Mesendoderm (in vitro differentiated cells): ENCODE results near the gene C6orf163.

Experiments
- DNase-seq: peaks from one replicate; pipeline ENCODE4 v3.0.0; 2013
- H2AK5ac ChIP-seq: 2 replicates; pipeline ENCODE4 v1.6.1; 2013; ENCODE audit warnings: low read length, inconsistent platforms
- H2BK120ac ChIP-seq: 2 replicates; pipeline ENCODE4 v1.6.1; 2013; ENCODE audit warnings: low read depth, mild to moderate bottlenecking, low read length, moderate library complexity, mixed read lengths
- H2BK15ac ChIP-seq: replicated peaks from 2 replicates; pipeline ENCODE4 v1.6.1; 2013; ENCODE audit warnings: low read depth, mild to moderate bottlenecking, moderate library complexity
- H2BK5ac ChIP-seq: 2 replicates; pipeline ENCODE4 v1.6.1; 2013; ENCODE audit warnings: low read length, inconsistent platforms
- H3K18ac ChIP-seq: 2 replicates; pipeline ENCODE4 v1.6.1; 2013; ENCODE audit warnings: mild to moderate bottlenecking, low read length, mixed read lengths
- H3K23ac ChIP-seq: one replicate; pipeline ENCODE4 v1.6.1; 2013; ENCODE audit warnings: low read length
- H3K27ac ChIP-seq: 2 replicates; pipeline ENCODE4 v1.5.1; 2013; ENCODE audit warnings: low read depth, mild to moderate bottlenecking, inconsistent platforms, low read length, moderate library complexity
- H3K27me3 ChIP-seq: 2 replicates; pipeline ENCODE4 v1.6.1; 2013; ENCODE audit warnings: low read length, control low read depth, mild to moderate bottlenecking, inconsistent platforms; ENCODE audit not compliant: insufficient read depth, poor library complexity
- H3K36me3 ChIP-seq: 2 replicates; pipeline ENCODE4 v1.6.1; 2013; ENCODE audit warnings: low read length, inconsistent platforms; ENCODE audit not compliant: control insufficient read depth, insufficient read depth
- H3K4ac ChIP-seq: one replicate; pipeline ENCODE4 v1.6.1; 2013; ENCODE audit warnings: low read depth, mild to moderate bottlenecking, low read length, moderate library complexity
- H3K4me1 ChIP-seq: 2 replicates; pipeline ENCODE4 v1.6.1; 2013; ENCODE audit warnings: low read depth, low read length, inconsistent platforms; ENCODE audit not compliant: control insufficient read depth
- H3K4me2 ChIP-seq: 2 replicates; pipeline ENCODE4 v1.6.1; 2013; ENCODE audit warnings: low read length
- H3K4me3 ChIP-seq: 2 replicates; pipeline ENCODE4 v1.5.1; 2013; ENCODE audit warnings: mild to moderate bottlenecking, low read length
- H3K56ac ChIP-seq: one replicate; pipeline ENCODE4 v1.6.1; 2013; ENCODE audit warnings: low read length
- H3K79me1 ChIP-seq: 2 replicates; pipeline ENCODE4 v1.6.1; 2013; ENCODE audit warnings: low read length, inconsistent platforms
- H3K79me2 ChIP-seq: 2 replicates; pipeline ENCODE4 v1.6.1; 2013; ENCODE audit warnings: mild to moderate bottlenecking, low read length; ENCODE audit not compliant: control insufficient read depth, insufficient read depth
- H3K9ac ChIP-seq: 2 replicates; pipeline ENCODE4 v1.6.1; 2013; ENCODE audit warnings: low read length, inconsistent platforms
- H4K5ac ChIP-seq: one replicate; pipeline ENCODE4 v1.6.1; 2013; ENCODE audit warnings: low read length
- H4K8ac ChIP-seq: one replicate; pipeline ENCODE4 v1.6.1; 2013; ENCODE audit warnings: low read depth, mild to moderate bottlenecking, control low read depth, low read length, moderate library complexity
- WGBS: extraction: QIAGEN DNeasy Blood & Tissue Kit; methylation state at CpG from one replicate; pipeline ENCODE4 v1.1.7; 2013; ENCODE audit warnings: low lambda C conversion rate, missing lambda C conversion rate; ENCODE audit not compliant: insufficient coverage; ENCODE audit errors: extremely low coverage; 5-methylcytosine and 5-hydroxymethylcytosine counted together

Gene C6orf163

DNA sequence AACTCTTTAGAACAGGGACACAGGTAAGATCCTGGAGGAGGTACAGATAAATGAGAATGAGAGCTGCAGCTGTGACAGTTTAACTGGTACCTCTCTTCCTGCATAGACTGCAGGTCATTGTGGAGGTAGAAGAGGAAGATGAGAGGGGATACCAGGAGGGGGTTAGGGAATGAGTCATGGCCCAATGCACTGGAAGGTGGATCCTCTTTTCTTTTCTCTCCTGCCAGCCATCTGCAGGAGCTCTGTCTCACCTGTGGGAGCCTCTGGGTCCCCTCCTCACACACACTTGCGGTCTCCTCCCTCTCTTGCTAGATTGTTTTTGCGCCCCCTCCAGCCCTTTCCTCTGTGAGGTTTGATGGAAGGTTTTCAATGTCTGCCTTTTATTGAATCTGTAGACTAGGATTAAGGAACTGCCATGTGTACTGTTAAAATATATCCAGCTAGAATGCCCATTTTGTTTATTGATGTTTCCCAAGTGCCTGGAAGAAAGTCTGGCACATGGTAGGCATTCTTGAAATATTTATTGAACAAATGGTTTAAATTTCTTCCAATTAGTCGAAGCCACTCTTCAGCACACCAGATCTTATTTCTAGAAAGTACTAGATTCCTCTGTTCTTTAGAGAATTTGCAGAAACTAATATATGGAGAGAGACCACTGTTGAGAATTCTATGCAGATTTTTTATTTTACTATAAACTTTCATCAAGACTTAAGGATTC is 13.0 kb downstream of the C6orf163 start:
- Histone ChIP-seq H3K79me2 (no peaks in the 10 kb centered on the region), H3K56ac (no peak overlapping the region), H2BK5ac (no peak overlapping the region), H2AK5ac (no peak overlapping the region), H2BK15ac (no peak overlapping the region), H3K4me2 (no peak overlapping the region), H3K79me1 (no peaks in the 10 kb centered on the region), H3K9ac (no peak overlapping the region), H4K8ac (no peak overlapping the region), H3K36me3 (no peaks in the 10 kb centered on the region), H3K4ac (no peak overlapping the region), H3K27ac (no peak overlapping the region), H3K4me3 (no peak overlapping the region), H3K23ac (no peak overlapping the region), H3K27me3 (no peaks in the 10 kb centered on the region), H3K18ac (no peak overlapping the region), H4K5ac (no peak overlapping the region), H2BK120ac (no peak overlapping the region), H3K4me1 (no peaks in the 10 kb centered on the region)
- no peak for DNase-seq
- WGBS = no CpG with 5 or more reads among the region's 3 CpGs

DNA sequence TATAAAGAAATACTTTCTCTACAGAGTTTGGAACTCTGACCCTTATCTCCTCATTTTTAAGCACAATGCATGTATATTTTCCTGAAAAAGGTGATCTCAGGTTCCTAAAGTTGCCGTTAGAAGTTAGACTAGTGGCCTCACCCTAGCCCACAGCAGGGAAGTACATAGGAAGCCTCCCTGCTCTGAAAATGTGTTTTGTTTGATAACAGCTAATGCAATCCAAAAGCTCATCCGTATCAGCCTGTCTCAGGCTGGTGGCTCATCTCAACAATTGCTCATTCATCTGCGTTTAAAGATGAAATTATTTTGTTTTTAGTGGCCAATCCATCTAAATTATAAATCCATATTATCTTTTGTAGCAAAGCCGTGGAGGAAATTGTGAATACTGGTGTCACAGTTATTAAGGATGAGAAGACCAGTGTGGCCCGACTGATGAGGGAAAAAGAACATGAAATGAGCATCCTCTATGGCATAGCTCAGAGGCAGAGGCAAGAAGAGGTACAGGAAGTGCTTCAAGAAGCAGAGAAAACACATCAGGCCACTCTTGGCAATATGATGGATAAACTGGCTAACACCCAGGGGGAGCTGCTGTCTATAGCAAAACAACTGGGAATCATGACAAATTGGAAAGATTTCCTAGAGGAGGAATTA is 20.1 kb downstream of the C6orf163 start:
- Histone ChIP-seq H3K27me3 (no peaks in the 10 kb centered on the region), H3K56ac (no peak overlapping the region), H2BK5ac (no peak overlapping the region), H3K79me2 (no peaks in the 10 kb centered on the region), H3K18ac (no peak overlapping the region), H3K4me3 (no peak overlapping the region), H3K4me2 (no peak overlapping the region), H2BK15ac (no peak overlapping the region), H3K4me1 (no peaks in the 10 kb centered on the region), H3K79me1 (no peaks in the 10 kb centered on the region), H3K4ac (no peak overlapping the region), H4K5ac (no peak overlapping the region), H4K8ac (no peak overlapping the region), H3K27ac (no peak overlapping the region), H2BK120ac (no peak overlapping the region), H3K23ac (no peak overlapping the region), H2AK5ac (no peak overlapping the region), H3K36me3 (no peaks in the 10 kb centered on the region), H3K9ac (no peak overlapping the region)
- WGBS = no CpG with 5 or more reads among the region's 5 CpGs
- no peak for DNase-seq

DNA sequence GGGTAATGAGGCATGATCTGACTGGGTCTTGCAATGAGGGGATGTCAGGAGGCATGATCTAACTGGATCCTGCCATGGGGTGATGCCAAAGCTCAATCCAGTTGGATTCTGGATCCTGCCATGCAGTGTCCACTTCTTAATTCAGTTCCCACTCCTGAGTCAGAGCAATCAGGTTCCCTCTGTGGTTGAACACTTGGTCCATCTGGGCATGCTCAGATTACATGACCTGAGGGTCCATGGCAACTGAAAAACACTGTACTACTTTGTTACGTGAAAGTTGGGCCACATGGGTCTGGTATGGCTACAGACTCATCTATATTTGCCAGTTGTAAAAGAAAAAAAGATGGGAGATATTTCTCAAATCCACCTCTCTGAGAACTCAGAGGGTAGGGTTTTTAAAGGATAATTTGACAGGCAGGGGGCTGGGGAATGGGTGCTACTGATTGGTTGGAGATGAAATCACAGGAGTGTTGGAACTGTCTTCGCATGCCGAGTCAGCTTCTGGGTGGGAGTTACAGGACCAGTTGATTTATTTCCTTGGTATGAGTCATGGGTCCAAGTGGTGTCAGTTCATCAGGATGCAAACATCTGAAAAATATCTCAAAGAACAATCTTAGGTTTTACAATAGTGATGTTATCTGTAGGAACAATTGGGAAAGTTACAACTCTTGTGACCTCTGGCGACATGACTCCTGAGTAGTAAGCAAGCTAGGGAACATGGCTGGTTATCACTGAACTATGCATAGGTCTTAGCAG is 21.6 kb downstream of the C6orf163 start:
- no CpG with 5 or more reads among the region's 4 CpGs for WGBS
- H3K18ac ChIP-seq = no peak overlapping the region

DNA sequence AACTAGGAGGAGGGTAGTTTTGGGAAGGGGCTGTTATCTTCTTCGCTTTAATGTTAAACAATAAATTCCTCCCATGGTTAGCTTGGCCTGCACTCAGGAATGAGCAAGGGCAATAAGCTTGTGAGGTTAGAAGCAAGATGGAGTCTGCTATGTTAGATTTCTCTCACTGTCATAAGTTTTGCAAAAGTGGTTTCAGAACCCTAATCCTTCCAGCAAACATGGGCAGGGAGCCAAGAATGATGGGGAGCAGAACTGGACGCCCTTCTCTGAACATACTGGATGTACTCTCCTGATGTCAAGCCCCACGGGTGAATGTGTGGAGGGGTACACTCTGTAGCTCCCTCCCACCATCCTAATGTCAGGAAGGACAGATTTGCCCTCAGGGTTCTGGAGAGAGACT is 22.3 kb downstream of the C6orf163 start:
- Histone ChIP-seq H3K79me2 (no peaks in the 10 kb centered on the region), H2BK120ac (no peak overlapping the region), H2BK15ac (no peak overlapping the region), H3K79me1 (no peaks in the 10 kb centered on the region), H3K36me3 (no peaks in the 10 kb centered on the region), H2BK5ac (no peak overlapping the region), H3K23ac (no peak overlapping the region), H3K9ac (no peak overlapping the region), H3K4me2 (no peak overlapping the region), H3K4me1 (no peaks in the 10 kb centered on the region), H3K27me3 (no peaks in the 10 kb centered on the region), H2AK5ac (no peak overlapping the region), H3K4me3 (no peak overlapping the region), H4K5ac (no peak overlapping the region), H3K27ac (no peak overlapping the region), H4K8ac (no peak overlapping the region), H3K56ac (no peak overlapping the region), H3K18ac (no peak overlapping the region), H3K4ac (no peak overlapping the region)
- no peak for DNase-seq
- no CpG with 5 or more reads among the region's 3 CpGs for WGBS

More for the DNA sequence above, 21.6 kb downstream of the C6orf163 start:
- H2AK5ac ChIP-seq = no peak overlapping the region
- no peak overlapping the region for H3K23ac ChIP-seq
- H3K4me3 ChIP-seq = no peak overlapping the region
- no peaks in the 10 kb centered on the region for H3K4me1 ChIP-seq
- H4K5ac ChIP-seq = no peak overlapping the region
- no peak overlapping the region for H2BK5ac ChIP-seq
- H3K9ac ChIP-seq = no peak overlapping the region
- no peak overlapping the region for H2BK120ac ChIP-seq
- H4K8ac ChIP-seq = no peak overlapping the region
- H3K79me2 ChIP-seq = no peaks in the 10 kb centered on the region
- no peak overlapping the region for H3K56ac ChIP-seq
- no peak overlapping the region for H3K27ac ChIP-seq
- no peak overlapping the region for H2BK15ac ChIP-seq
- no peaks in the 10 kb centered on the region for H3K36me3 ChIP-seq
- no peak for DNase-seq
- no peak overlapping the region for H3K4ac ChIP-seq
- H3K27me3 ChIP-seq = no peaks in the 10 kb centered on the region
- no peak overlapping the region for H3K4me2 ChIP-seq
- no peaks in the 10 kb centered on the region for H3K79me1 ChIP-seq

DNA sequence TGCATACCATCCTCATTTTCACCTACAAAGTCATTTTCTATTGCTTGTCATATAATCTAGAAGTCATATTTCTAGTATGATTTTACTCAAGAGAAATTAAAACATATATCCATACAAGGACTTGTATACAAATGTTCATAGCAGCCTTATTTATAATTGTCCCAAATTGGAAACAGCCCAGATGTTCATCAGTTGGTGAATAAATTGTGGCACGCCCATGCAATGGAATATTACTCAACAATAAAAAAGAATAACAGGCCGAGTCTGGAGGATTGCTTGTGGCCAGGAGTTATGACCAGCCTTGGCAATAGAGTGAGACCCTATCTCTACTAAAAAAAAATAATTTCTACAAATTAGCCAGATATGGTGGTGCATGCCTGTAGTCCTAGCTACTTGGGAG is 28.8 kb downstream of the C6orf163 start:
- Histone ChIP-seq H3K27ac (no peak overlapping the region), H2BK5ac (no peak overlapping the region), H3K4ac (no peak overlapping the region), H2BK120ac (no peak overlapping the region), H4K5ac (no peak overlapping the region), H3K79me1 (no peaks in the 10 kb centered on the region), H3K4me1 (no peaks in the 10 kb centered on the region), H4K8ac (no peak overlapping the region), H2AK5ac (no peak overlapping the region), H3K4me2 (no peak overlapping the region), H3K36me3 (no peaks in the 10 kb centered on the region), H3K56ac (no peak overlapping the region), H3K23ac (no peak overlapping the region), H3K4me3 (no peak overlapping the region), H3K79me2 (no peaks in the 10 kb centered on the region), H2BK15ac (no peak overlapping the region), H3K27me3 (no peaks in the 10 kb centered on the region), H3K18ac (no peak overlapping the region), H3K9ac (no peak overlapping the region)
- WGBS = no CpG with 5 or more reads among the region's 2 CpGs
- DNase-seq = no peak
